ENCODE data around the gene PAQR7.

PAQR7 gene

GRCh38 chr1:25873120-25873519 is 2.4 kb downstream of the PAQR7 start:
- TF ChIP-seq, protein P1, sequence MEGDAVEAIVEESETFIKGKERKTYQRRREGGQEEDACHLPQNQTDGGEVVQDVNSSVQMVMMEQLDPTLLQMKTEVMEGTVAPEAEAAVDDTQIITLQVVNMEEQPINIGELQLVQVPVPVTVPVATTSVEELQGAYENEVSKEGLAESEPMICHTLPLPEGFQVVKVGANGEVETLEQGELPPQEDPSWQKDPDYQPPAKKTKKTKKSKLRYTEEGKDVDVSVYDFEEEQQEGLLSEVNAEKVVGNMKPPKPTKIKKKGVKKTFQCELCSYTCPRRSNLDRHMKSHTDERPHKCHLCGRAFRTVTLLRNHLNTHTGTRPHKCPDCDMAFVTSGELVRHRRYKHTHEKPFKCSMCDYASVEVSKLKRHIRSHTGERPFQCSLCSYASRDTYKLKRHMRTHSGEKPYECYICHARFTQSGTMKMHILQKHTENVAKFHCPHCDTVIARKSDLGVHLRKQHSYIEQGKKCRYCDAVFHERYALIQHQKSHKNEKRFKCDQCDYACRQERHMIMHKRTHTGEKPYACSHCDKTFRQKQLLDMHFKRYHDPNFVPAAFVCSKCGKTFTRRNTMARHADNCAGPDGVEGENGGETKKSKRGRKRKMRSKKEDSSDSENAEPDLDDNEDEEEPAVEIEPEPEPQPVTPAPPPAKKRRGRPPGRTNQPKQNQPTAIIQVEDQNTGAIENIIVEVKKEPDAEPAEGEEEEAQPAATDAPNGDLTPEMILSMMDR (IDR thresholded peaks at IDR 0.05; ENCODE audit: low read depth, low read length), result no peak
- H3K4me3 ChIP-seq (ENCODE audit: low read depth, low read length), result no peak overlapping the region

DNA sequence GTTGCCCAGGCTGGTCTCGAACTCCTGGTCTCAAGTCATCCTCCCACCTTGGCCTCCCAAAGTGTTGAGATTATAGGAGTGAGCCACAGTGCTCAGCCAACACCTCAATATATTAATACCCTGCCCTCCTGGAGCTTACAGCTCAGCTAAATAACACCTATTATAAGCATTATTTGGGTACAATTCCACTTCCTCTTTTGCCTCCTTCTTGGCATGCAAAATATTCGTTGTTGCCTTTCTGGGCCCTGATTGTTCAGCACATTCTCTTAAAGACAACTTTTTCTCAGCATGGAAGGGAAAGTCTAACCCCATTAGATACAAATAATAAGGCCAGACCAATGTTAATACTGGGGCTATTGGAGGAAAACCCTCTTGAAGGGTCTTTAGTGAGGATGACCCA is 2.8 kb downstream of the PAQR7 start:
- TF ChIP-seq, protein P1 (IDR thresholded peaks at IDR 0.05; ENCODE audit: low read depth, low read length), result no peak

GRCh38 chr1:25871704-25872494 is 3.6 kb downstream of the PAQR7 start:
- TF ChIP-seq, protein P1 (IDR thresholded peaks at IDR 0.05; ENCODE audit: low read depth, low read length), result no peak
- no peak overlapping the region for H3K4me3 ChIP-seq (ENCODE audit: low read depth, low read length)

More for the DNA sequence above, 2.8 kb downstream of the PAQR7 start:
- H3K4me3 ChIP-seq (ENCODE audit: low read depth, low read length), result no peak overlapping the region

- H3K4me3 ChIP-seq (ENCODE audit: low read depth, low read length), result no peak overlapping the region
- TF ChIP-seq, protein P1 (IDR thresholded peaks at IDR 0.05; ENCODE audit: low read depth, low read length), result no peak
Measured at GRCh38 chr1:25871086-25871703, 4.3 kb downstream of the PAQR7 start.

DNA sequence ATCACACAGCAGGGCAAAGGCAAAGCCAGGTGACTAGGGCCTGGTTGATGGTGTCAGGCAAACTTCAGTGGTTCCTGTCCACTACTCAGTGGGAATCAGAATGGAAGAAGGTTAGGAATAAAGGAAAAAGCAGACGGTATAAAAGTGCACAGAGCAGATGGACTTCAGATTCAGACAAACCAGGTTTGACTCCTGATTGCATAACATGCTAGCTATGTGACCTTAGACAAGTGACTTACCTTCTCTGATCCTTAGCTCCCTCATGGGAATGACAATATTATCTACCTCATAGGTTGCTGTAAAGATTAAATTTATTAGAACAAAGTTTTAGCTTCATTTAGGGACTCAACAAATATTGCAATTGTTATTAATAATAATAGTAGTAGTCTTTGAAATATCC is 4.9 kb downstream of the PAQR7 start:
- TF ChIP-seq, protein P1 (IDR thresholded peaks at IDR 0.05; ENCODE audit: low read depth, low read length), result no peak

GRCh38 chr1:25869909-25870606 is 5.5 kb downstream of the PAQR7 start:
- TF ChIP-seq, protein P1 (IDR thresholded peaks at IDR 0.05; ENCODE audit: low read depth, low read length), result no peak
- H3K4me3 ChIP-seq (ENCODE audit: low read depth, low read length), result no peak overlapping the region

More for the DNA sequence above, 4.9 kb downstream of the PAQR7 start:
- H3K4me3 ChIP-seq (ENCODE audit: low read depth, low read length), result no peak overlapping the region

Data from WI38 (cell line).